Central memory CD8-positive, alpha-beta T cell (primary cell): ENCODE results near the gene QPCT.

ENCODE experiments used
- ATAC-seq: fragments of 150-1000 bp; cut with Tn5 transposase; replicated peaks from 2 replicates; pipeline ENCODE4 v1.10.0; 2022; ENCODE audit warnings: mild to moderate bottlenecking, moderate FRiP score, moderate number of reproducible peaks; ENCODE audit not compliant: poor library complexity, severe bottlenecking; ENCODE audit errors: extremely low read depth
- DNase-seq, 2 donors: peaks; one replicate each; pipeline ENCODE4 v3.0.0; 2021; ENCODE audit warnings: low spot score in 2 of 2
- H3K27ac Mint-ChIP-seq: one replicate; pipeline ENCODE4 v1.8.0; 2022; ENCODE audit warnings: low read depth, mild to moderate bottlenecking, moderate library complexity, mixed read lengths
- H3K27me3 Mint-ChIP-seq: one replicate; pipeline ENCODE4 v1.8.0; 2022; ENCODE audit warnings: mixed read lengths
- H3K36me3 Mint-ChIP-seq: one replicate; pipeline ENCODE4 v1.8.0; 2022; ENCODE audit warnings: mild to moderate bottlenecking, moderate library complexity, mixed read lengths; ENCODE audit not compliant: insufficient read depth
- H3K4me1 Mint-ChIP-seq: one replicate; pipeline ENCODE4 v1.8.0; 2022; ENCODE audit warnings: mixed read lengths
- H3K4me3 Mint-ChIP-seq: one replicate; pipeline ENCODE4 v1.8.0; 2022; ENCODE audit warnings: mild to moderate bottlenecking, moderate library complexity, mixed read lengths
- H3K9me3 Mint-ChIP-seq: one replicate; pipeline ENCODE4 v1.8.0; 2022; ENCODE audit warnings: mixed read lengths

QPCT gene

DNA sequence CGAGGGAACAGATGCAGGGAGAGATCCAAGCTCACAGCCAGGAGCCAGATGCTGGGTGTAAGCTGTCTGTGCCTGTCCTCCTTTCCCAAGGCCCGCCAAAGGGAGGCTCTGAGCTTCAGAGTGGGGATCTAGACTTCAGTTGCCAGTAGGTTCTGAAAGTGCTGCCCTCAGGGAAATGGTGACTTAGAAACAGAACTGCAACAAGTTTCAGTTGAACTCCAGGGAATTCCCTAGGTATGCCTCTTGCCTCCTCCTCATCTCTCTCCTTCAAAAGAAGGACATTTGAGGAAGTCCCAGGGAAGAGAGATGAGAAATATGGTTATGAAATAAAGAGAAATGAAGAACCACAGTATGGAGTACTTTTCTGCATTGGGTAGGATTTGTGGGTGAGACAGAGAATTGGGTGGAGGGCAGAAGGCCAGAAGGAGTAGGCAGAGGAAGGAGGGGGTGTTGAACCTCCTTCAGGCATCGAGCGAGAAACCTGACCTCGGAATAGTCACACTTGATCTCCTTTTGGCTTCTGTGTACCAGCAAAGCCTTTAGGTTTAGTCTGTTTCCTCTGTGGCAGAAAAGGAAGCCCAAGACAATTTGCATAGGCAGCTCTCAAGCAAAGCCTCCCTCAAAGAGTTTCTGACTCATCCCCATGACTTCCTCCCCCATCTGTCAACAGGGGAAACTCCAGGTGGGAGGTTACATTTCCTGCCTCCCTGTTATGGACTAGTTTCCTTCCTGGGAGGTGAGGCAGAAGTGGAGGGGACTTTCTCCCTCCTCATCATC is 45.7 kb downstream of the QPCT start:
- Mint-ChIP-seq H3K36me3 (no peaks in the 10 kb centered on the region), H3K4me3 (no peak overlapping the region), H3K27ac (no peak overlapping the region), H3K9me3 (no peaks in the 10 kb centered on the region), H3K27me3 (no peaks in the 10 kb centered on the region), H3K4me1 (peaks cover 19% of the 10 kb centered on the region)
- ATAC-seq, result peak; percentile 97
- peak in 1 of 2 donors; percentile 49 for DNase-seq

GRCh38 chr2:37390777-37391176 is 46.3 kb downstream of the QPCT start:
- Mint-ChIP-seq H3K4me3 (no peak overlapping the region), H3K27me3 (no peaks in the 10 kb centered on the region), H3K27ac (no peak overlapping the region), H3K4me1 (peaks cover 19% of the 10 kb centered on the region), H3K9me3 (no peaks in the 10 kb centered on the region), H3K36me3 (no peaks in the 10 kb centered on the region)
- ATAC-seq, result no peak
- no peak for DNase-seq

DNA sequence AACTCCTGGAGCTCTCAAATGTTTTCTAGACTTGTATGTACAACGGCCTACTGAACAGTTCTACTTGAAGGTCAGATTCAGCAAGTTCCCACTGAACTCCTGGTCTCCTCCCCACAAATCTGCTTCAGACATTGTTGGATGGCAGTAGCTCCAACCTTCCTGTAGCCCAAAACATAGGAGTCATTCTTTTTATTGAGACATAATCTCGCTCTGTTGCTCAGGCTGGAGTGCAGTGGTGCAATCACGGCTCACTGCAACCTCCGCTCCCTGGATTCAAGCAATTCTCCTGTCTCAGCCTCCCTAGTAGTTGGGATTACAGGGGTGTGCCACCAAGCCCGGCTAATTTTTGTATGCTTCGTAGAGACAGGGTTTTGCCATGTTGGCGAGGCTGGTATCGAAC is 47.3 kb downstream of the QPCT start:
- H3K4me3 Mint-ChIP-seq, result no peak overlapping the region
- no peaks in the 10 kb centered on the region for H3K27me3 Mint-ChIP-seq
- no peaks in the 10 kb centered on the region for H3K36me3 Mint-ChIP-seq
- no peak for DNase-seq
- H3K9me3 Mint-ChIP-seq, result no peaks in the 10 kb centered on the region
- H3K27ac Mint-ChIP-seq, result peak overlapping the region; percentile 52
- no peak for ATAC-seq
- peaks cover 19% of the 10 kb centered on the region for H3K4me1 Mint-ChIP-seq

GRCh38 chr2:37392428-37392827 is 48.0 kb downstream of the QPCT start:
- Mint-ChIP-seq H3K27ac (peak overlapping the region; percentile 58), H3K36me3 (no peaks in the 10 kb centered on the region), H3K4me1 (peaks cover 19% of the 10 kb centered on the region), H3K4me3 (no peak overlapping the region), H3K27me3 (no peaks in the 10 kb centered on the region), H3K9me3 (no peaks in the 10 kb centered on the region)
- no peak for ATAC-seq
- no peak for DNase-seq

DNA sequence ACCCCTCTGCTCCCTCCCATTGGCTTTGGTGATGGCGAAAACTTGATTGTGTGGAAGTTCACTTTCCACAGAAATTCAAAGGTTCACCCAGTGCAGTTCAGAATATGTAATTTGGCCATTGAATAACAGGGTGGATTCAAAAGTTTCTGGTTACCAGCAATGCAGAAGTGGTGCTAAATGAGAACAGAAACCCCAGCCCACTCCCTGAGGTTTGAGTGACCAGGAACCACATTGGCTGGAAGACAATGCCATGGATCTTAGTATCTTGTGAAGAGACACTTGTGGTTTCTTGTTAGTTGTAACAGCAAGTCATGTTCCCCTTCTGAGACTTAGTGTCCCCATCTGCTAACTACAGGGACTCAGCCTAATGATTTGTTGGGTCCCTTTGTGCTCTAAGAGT is 49.8 kb downstream of the QPCT start:
- H3K9me3 Mint-ChIP-seq, result no peaks in the 10 kb centered on the region
- peaks cover 19% of the 10 kb centered on the region for H3K4me1 Mint-ChIP-seq
- H3K4me3 Mint-ChIP-seq, result no peak overlapping the region
- ATAC-seq, result no peak
- H3K36me3 Mint-ChIP-seq, result no peaks in the 10 kb centered on the region
- H3K27ac Mint-ChIP-seq, result no peak overlapping the region
- no peaks in the 10 kb centered on the region for H3K27me3 Mint-ChIP-seq
- no peak for DNase-seq

GRCh38 chr2:37394796-37395555 is 50.5 kb downstream of the QPCT start:
- DNase-seq, result no peak
- H3K27ac Mint-ChIP-seq, result no peak overlapping the region
- H3K4me3 Mint-ChIP-seq, result no peak overlapping the region
- no peaks in the 10 kb centered on the region for H3K9me3 Mint-ChIP-seq
- no peak for ATAC-seq
- H3K27me3 Mint-ChIP-seq, result no peaks in the 10 kb centered on the region
- H3K4me1 Mint-ChIP-seq, result peaks cover 17% of the 10 kb centered on the region
- no peaks in the 10 kb centered on the region for H3K36me3 Mint-ChIP-seq

DNA sequence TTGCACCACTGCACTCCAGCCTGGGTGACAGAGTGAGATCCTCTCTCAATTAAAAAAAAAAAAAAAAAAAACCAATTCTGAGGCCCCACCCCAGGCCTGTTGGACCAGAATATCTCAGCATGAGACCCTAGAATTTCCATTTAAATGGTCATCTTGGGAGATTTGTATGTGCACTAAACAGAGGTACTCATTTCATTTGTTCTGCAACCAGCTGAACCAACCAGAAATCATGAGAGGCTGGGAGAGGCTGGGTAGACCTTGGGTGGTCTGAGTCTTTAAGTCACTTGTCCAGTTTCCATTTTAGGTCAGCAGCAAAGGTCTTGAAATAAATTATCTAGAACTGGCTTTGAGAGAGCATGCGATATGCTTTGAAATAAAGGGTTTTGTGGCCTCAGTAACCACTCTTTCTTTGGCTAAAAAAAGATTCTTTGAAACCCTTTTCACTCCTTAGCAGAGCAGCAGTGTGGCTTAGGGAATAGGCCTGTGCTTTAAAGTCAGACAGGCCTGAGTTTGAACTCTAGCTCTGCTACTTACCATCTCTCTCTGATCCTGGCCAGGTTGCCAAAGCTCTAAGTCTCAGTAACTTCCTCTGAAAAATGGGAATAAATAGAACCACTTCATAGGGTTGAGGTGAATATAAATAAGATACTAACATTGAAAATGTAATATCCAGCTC is 52.6 kb downstream of the QPCT start:
- no peak overlapping the region for H3K4me3 Mint-ChIP-seq
- H3K9me3 Mint-ChIP-seq, result no peaks in the 10 kb centered on the region
- ATAC-seq (no peak), DNase-seq (no peak)
- no peaks in the 10 kb centered on the region for H3K4me1 Mint-ChIP-seq
- H3K27me3 Mint-ChIP-seq, result no peaks in the 10 kb centered on the region
- H3K36me3 Mint-ChIP-seq, result no peaks in the 10 kb centered on the region
- no peak overlapping the region for H3K27ac Mint-ChIP-seq

GRCh38 chr2:37398990-37399389 is 54.6 kb downstream of the QPCT start:
- H3K27me3 Mint-ChIP-seq, result no peaks in the 10 kb centered on the region
- H3K27ac Mint-ChIP-seq, result no peak overlapping the region
- H3K4me3 Mint-ChIP-seq, result no peak overlapping the region
- no peaks in the 10 kb centered on the region for H3K36me3 Mint-ChIP-seq
- ATAC-seq (no peak), DNase-seq (no peak)
- no peaks in the 10 kb centered on the region for H3K4me1 Mint-ChIP-seq
- H3K9me3 Mint-ChIP-seq, result no peaks in the 10 kb centered on the region

DNA sequence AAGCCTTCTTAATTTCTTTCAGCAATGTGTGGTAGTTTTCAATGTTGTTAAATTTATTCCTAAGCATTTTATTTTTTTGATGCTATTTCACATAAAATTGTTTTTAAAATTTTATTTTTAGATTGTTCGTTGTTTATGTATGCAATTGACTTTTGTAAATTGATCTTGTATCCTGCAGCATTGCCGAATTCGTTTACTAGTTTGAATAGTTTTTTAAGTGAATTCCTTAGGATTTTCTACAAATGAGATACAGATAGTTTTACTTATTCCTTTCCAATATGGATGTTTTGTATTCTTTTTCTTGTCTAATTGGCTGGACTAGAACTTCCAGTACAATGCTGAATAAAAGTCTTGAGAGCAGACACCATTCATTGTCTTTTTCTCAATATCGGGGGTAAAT is 55.6 kb downstream of the QPCT start:
- no peak for ATAC-seq
- Mint-ChIP-seq H3K9me3 (no peaks in the 10 kb centered on the region), H3K36me3 (no peaks in the 10 kb centered on the region), H3K4me3 (no peak overlapping the region), H3K4me1 (no peaks in the 10 kb centered on the region), H3K27ac (no peak overlapping the region), H3K27me3 (no peaks in the 10 kb centered on the region)
- no peak for DNase-seq

- ATAC-seq, result no peak
- no peaks in the 10 kb centered on the region for H3K9me3 Mint-ChIP-seq
- DNase-seq, result no peak
- H3K36me3 Mint-ChIP-seq, result peaks cover 1% of the 10 kb centered on the region
- H3K4me3 Mint-ChIP-seq, result no peak overlapping the region
- no peak overlapping the region for H3K27ac Mint-ChIP-seq
- no peaks in the 10 kb centered on the region for H3K4me1 Mint-ChIP-seq
- no peaks in the 10 kb centered on the region for H3K27me3 Mint-ChIP-seq
Measured at GRCh38 chr2:37402636-37403035, 58.2 kb downstream of the QPCT start.

DNA sequence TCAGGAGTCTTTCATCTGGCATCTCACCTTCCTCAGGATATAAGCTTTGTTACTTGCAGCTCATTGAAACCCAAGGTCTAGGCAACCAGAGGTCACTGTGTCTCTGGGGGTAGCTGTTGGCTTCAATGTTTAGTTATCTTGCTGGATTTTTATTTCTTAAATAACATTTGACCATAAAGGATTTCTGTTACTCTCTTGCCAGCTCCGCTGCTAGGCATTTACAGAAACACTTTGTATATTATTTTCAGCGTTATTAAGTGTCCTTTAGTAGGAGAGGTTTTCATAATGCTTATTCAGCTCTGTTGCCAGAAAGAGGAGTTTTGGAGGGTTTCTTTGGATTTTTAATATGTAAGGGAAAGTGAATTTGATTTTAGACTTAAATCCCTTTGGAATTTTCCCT is 61.4 kb downstream of the QPCT start:
- H3K4me3 Mint-ChIP-seq, result no peak overlapping the region
- H3K4me1 Mint-ChIP-seq, result no peaks in the 10 kb centered on the region
- H3K36me3 Mint-ChIP-seq, result peaks cover 1% of the 10 kb centered on the region
- H3K27ac Mint-ChIP-seq, result no peak overlapping the region
- peaks cover 19% of the 10 kb centered on the region for H3K27me3 Mint-ChIP-seq
- no peaks in the 10 kb centered on the region for H3K9me3 Mint-ChIP-seq
- DNase-seq (no peak), ATAC-seq (no peak)

- no peak overlapping the region for H3K4me3 Mint-ChIP-seq
- peak overlapping the region; percentile 12 for H3K27ac Mint-ChIP-seq
- H3K4me1 Mint-ChIP-seq, result peaks cover 6% of the 10 kb centered on the region
- no peaks in the 10 kb centered on the region for H3K36me3 Mint-ChIP-seq
- no peaks in the 10 kb centered on the region for H3K9me3 Mint-ChIP-seq
- ATAC-seq, result no peak
- H3K27me3 Mint-ChIP-seq, result peaks cover 31% of the 10 kb centered on the region
- no peak for DNase-seq
Measured at GRCh38 chr2:37412231-37412630, 67.8 kb downstream of the QPCT start.
